GM12872 (cell line): Measurements from ENCODE around the gene KCNMB2.

Experiments used
- TF ChIP-seq, protein P1 (sequence below): IDR thresholded peaks from 3 replicates; pipeline ENCODE4 v1.5.1; 2011; ENCODE audit warnings: low read depth, mild to moderate bottlenecking, low read length, moderate library complexity; ENCODE audit not compliant: insufficient read depth

Gene KCNMB2

DNA sequence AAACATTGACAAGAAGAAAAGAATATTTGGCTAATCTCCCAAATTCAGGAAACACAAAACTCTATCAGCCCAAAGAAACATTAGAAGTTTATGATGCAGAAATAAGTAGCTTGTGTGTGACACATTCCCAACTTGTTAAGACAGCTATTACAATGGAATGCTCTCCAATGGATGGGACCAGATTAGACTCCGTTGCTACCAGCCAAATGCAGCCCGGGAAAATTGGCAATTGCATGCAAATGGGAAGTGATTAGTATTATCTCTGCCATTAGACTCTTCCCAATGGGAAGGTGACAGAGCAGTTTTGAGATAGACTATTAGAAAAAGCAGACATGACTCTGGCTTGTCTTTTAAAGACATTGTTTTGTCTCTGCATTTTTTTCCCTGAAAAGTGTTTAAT lies 37.4 kb upstream of the KCNMB2 start:
- TF ChIP-seq, protein P1, sequence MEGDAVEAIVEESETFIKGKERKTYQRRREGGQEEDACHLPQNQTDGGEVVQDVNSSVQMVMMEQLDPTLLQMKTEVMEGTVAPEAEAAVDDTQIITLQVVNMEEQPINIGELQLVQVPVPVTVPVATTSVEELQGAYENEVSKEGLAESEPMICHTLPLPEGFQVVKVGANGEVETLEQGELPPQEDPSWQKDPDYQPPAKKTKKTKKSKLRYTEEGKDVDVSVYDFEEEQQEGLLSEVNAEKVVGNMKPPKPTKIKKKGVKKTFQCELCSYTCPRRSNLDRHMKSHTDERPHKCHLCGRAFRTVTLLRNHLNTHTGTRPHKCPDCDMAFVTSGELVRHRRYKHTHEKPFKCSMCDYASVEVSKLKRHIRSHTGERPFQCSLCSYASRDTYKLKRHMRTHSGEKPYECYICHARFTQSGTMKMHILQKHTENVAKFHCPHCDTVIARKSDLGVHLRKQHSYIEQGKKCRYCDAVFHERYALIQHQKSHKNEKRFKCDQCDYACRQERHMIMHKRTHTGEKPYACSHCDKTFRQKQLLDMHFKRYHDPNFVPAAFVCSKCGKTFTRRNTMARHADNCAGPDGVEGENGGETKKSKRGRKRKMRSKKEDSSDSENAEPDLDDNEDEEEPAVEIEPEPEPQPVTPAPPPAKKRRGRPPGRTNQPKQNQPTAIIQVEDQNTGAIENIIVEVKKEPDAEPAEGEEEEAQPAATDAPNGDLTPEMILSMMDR: no peak

DNA sequence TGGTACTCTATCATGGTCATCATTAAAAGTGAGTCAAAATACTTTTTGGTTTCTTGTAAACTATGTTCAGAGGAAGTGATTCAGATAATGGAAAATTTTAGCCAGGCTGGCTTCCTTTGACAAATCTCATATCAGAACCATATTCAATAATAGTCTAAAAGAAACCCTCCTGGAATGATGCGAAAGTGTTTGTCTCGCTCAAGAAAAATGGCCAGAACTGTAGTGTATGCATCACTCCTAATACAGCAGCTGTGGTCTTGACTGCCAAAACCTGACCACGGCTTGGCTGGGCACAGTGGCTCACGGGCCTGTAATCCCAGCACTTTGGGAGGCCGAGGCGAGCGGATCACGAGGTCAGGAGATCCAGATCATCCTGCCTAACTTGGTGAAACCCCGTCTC lies 35.6 kb upstream of the KCNMB2 start:
- TF ChIP-seq, protein P1: no peak

DNA sequence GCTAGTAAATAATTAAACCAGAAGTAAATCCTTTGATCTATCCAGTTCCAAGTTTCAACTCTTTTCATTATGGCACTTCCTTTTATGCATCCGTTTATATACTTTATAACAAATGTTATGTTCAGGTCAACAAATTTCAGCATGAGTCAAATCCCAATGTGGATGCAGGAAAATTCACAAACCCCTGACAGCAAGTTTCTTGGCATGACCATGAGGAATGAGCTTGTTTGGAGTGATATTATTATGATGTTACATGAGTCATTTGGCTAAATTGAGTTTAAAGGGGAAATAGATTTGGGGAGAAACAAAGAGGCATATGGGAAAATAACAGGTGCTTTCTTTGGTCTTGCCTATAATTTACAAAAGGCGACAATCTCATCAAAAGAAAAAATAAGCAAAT lies 32.1 kb upstream of the KCNMB2 start:
- TF ChIP-seq, protein P1: no peak

DNA sequence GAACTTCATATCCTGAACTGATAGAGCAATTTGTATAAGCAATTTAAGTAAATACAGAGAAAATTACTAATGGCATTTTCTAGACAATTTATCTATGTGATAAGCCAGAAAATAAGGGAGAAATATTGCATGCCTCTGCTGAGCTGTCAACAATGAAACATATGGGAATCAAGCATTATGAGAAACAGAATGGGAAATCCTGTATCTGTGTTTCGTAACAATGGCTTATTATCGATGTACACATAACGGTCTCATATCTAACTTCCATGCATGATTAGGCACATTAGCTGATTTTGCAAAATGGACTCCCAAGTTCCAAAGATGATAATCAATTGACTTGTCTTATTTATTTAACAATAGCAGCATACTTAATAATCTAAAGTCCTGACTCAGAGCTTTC lies 30.4 kb upstream of the KCNMB2 start:
- TF ChIP-seq, protein P1: no peak

DNA sequence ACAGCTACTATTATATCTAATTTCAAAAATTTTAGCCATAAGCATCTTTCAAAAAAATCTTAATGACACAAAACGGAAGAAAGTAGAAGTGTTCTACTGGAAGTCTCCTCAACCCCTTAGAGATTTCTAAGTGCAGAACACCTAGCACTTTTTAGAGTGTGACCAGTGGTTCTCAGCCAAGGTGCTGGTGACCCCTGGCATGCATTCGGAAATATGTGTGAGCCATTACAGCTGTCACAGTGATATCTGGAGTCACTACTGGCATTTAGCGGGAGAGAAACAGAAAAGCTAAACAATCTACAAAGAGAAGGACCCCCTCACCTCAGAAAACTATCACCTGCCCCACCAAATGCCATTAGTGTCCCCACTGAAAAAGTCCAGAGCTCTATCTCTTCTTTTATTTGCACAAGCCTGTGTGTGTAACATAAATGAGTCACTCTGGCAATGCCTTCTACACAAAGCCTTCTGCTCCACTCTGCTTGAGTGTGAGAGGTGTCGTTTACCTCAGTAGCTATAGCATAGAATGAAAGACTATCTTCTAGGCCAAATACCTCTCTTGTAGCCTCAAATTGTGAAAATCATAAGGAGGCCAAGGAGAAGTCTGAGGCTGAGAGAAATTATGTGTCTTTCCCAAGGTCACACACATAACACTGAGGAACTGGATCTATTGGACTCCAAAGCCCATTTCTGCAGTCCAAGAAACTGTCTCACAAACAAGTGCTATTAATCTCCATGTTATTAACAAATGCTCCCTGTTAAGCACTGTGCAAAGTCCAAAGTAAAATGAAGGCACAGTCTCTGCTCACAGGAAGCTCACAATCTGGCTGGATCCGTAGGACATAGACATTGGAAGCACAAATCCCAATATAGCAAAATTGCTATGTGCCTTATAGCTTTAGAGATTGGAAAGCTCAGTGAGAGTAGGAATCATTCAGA lies 28.5 kb upstream of the KCNMB2 start:
- TF ChIP-seq, protein P1: no peak

DNA sequence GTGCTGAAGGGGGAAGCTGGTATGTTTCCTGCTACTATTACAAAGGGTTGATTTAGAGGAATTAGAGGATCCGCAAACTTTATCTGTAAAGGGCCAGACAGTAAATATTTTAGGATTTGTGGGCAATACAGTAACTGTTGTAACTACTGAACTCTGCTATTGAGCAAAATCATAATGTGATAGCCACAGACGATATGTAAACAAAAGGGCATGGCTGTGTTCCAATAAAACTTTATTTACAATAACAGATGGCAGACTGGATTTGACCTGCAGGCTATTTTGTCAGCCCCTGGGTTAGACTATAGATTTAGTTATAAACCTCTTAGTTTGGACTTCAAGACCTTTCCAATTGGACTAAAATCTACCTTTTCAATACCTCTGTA lies 27.8 kb upstream of the KCNMB2 start:
- TF ChIP-seq, protein P1: no peak

DNA sequence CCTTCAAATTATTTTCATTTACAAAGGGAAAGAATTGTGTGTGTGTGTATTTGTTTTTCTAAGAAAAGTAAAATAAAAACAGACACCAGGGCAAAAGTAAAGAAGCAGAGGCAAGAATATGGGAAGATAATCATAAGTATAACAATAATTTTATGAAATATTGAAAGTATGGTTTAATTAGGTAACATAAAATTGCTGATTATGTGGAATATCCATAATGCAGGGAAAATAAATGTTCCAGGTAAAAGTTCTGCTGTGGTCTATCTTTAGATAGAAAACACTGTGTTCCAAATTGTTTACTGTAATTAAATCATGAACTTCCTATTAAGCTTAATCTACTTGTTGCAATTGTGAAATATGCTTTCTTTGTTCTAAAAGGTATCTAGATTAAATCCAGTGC lies 25.7 kb upstream of the KCNMB2 start:
- TF ChIP-seq, protein P1: no peak
